Measurements from ENCODE around the gene RAD18.

Gene RAD18

GRCh38 chr3:8968375-8968882 lies 5.2 kb upstream of the RAD18 start:
- TF ChIP-seq CTCF (IDR thresholded peaks at IDR 0.05; ENCODE audit: low read depth, low read length), result no peak
- no peak overlapping the region for H3K4me3 ChIP-seq (ENCODE audit: low read depth, low read length)
- in situ Hi-C loops (cut with HindIII; ENCODE audit: low sequenced_read_pairs), result no loop called here
- DNase-seq (ENCODE audit: low read depth, low spot score), result no peak

- in situ Hi-C loops (cut with HindIII; ENCODE audit: low sequenced_read_pairs), result no loop called here
- no peak overlapping the region for H3K4me3 ChIP-seq (ENCODE audit: low read depth, low read length)
- TF ChIP-seq CTCF (IDR thresholded peaks at IDR 0.05; ENCODE audit: low read depth, low read length), result no peak
- DNase-seq (ENCODE audit: low read depth, low spot score), result no peak
These were observed 4.3 kb upstream of the RAD18 start for GRCh38 chr3:8967553-8967952.

- no peak for TF ChIP-seq CTCF (IDR thresholded peaks at IDR 0.05; ENCODE audit: low read depth, low read length)
- no peak overlapping the region for H3K4me3 ChIP-seq (ENCODE audit: low read depth, low read length)
- in situ Hi-C loops (cut with HindIII; ENCODE audit: low sequenced_read_pairs), result no loop called here
- no peak for DNase-seq (ENCODE audit: low read depth, low spot score)
These were observed 3.6 kb upstream of the RAD18 start for GRCh38 chr3:8966820-8967348.

GRCh38 chr3:8966150-8966819 lies 3.0 kb upstream of the RAD18 start:
- no peak overlapping the region for H3K4me3 ChIP-seq (ENCODE audit: low read depth, low read length)
- in situ Hi-C loops (cut with HindIII; ENCODE audit: low sequenced_read_pairs), result no loop called here
- no peak for DNase-seq (ENCODE audit: low read depth, low spot score)
- TF ChIP-seq CTCF (IDR thresholded peaks at IDR 0.05; ENCODE audit: low read depth, low read length), result no peak

- TF ChIP-seq CTCF (IDR thresholded peaks at IDR 0.05; ENCODE audit: low read depth, low read length), result no peak
- DNase-seq (ENCODE audit: low read depth, low spot score), result peak; percentile 67
- in situ Hi-C loops (cut with HindIII; ENCODE audit: low sequenced_read_pairs), result no loop called here
- H3K4me3 ChIP-seq (ENCODE audit: low read depth, low read length), result no peak overlapping the region
These were observed 1.4 kb upstream of the RAD18 start for GRCh38 chr3:8964436-8965370.

GRCh38 chr3:8962226-8962861 lies 928 bp downstream of the RAD18 start:
- peak overlapping the region; percentile 91 for H3K4me3 ChIP-seq (ENCODE audit: low read depth, low read length)
- TF ChIP-seq CTCF (IDR thresholded peaks at IDR 0.05; ENCODE audit: low read depth, low read length), result no peak
- DNase-seq (ENCODE audit: low read depth, low spot score), result no peak
- in situ Hi-C loops (cut with HindIII; ENCODE audit: low sequenced_read_pairs), result no loop called here

All from astrocyte of the spinal cord (primary cell).